HG02938 (cell line): ENCODE data around the gene ITGA1.
"Not testable (repeated sequence)": the region's sequence is repeated elsewhere in the genome, so short reads cannot be mapped to it uniquely, and the experiment has no call there.

Experiments
- ATAC-seq: cut with Tn5 transposase; IDR thresholded peaks from one replicate; pipeline ENCODE4 v1.9.1; 2021; ENCODE audit warnings: mild to moderate bottlenecking, moderate library complexity; ENCODE audit not compliant: unreplicated experiment

Gene ITGA1

DNA sequence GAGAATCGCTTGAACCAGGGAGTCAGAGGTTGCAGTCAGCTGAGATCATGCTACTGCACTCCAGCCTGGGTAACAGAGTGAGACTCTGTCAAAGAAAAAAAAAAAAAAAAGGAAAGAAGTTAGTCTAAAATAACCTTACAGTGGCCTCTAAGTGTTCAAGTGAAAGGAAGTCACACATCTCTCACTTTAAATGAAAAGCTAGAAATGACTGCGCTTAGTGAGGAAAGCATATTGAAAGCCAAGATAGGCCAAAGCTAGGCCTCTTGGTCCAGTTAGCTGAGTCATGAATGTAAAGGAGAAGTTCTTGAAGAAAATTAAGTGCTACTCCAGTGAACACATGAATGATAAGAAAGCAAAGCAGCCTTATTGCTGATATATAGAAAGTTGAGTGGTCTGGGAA, 38.1 kb downstream of the ITGA1 start:
- ATAC-seq = peak; percentile 98

DNA sequence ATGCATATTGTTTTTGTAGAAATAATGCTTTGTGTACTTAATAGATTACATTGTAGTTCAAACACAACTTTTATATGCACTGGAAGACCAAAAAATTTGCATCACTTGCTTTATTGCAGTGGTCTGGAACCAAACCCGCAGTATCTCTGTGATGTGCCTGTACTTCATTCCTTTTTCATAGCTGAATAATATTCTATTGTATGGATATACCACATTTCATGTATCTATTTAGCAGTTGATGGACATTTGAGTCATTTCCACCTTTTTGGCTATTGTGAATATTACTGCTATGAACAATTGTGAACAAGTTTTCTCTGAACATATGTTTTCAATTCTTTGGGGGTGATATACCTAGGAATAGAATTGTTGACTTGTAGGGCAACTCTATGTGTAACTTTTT, 40.1 kb downstream of the ITGA1 start:
- no peak for ATAC-seq

DNA sequence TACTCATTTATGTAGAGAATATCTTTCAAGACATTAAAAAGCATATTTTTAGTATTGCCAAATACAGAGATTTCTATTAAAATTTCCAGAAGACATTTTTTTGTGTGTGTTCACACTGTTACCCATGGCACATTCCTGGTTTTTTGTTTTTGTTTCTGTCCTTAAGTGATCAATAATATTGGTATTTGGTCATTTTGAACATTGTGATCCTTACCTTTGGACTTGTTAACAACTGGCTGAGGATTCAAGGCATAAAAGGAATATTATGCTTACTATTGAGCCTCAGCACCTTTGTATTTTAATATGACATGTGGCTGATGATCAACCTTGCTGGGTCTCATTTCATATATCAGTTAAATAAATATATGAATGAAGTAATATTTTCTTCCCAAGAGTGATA, 41.9 kb downstream of the ITGA1 start:
- ATAC-seq = no peak

DNA sequence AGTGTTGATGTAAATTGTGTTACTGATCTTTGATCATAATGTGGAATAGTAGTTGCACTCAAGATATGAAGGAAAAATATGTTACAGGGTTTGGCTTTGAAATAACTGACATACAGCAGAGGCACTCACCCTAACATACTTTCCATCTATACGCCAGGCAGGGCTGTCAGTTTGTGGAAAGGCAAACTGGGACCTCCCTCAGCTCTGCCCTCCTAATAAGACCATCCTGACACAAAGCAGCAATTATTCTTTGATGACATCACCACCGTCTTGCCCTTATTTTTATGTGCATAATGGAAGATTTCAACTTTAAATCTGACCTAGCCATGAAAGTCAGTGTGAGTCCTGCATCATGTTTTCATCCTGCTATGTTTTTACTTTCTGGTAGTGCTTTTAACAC, 42.9 kb downstream of the ITGA1 start:
- ATAC-seq = no peak

DNA sequence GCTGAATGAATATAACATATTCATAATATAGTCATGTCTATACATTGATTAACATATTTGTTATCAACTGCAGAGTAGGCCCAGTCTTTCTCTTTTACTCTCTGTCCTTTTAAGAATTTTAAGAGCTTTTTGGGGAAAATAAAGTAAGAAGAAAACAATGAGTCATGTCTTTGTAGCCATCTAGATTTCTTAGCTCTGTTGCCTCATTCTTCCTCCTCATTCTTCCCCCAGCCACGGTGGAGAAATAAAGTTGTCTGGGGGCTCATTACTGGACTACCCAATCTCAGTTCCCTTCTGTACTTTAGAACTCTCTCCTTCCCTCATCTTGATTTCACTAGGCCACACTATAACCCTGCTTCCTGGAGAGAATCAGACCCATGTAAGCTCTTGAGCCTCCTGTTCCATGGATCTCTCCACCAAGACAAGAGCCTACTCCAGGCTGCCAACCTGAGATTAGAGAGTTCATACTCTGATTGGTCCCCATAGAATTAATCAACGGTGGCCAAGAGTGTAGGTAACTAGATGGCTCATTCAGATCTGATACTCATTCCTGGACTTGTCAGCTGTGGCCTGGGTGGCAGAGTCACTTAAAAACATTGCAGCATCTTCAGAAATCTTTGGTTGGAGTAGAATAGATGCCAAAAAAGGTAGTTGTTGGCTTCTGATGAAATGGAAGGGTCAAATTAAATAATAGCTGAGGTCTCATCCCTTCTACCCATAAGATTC, 44.2 kb downstream of the ITGA1 start:
- no peak for ATAC-seq

DNA sequence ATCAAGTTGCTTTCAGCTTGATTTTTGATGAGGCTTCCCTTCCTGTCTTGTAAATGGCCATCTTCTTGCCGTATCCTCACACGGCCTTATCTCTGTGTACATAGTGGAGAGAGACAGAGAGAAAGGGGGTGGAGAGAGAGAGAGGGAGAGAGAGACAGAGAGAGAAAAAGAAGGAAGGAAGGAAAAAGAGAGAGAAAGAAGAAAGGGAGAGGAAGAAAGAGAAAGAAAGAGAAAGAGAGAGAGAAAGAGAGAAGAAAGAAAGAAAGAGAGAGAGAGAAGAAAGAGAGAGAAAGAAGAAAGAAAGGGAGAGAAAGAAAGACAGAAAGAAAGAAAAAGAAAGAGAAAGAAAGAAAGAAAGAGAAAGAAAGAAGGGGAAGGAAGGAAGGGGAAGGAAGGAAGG, 46.6 kb downstream of the ITGA1 start:
- no peak for ATAC-seq

DNA sequence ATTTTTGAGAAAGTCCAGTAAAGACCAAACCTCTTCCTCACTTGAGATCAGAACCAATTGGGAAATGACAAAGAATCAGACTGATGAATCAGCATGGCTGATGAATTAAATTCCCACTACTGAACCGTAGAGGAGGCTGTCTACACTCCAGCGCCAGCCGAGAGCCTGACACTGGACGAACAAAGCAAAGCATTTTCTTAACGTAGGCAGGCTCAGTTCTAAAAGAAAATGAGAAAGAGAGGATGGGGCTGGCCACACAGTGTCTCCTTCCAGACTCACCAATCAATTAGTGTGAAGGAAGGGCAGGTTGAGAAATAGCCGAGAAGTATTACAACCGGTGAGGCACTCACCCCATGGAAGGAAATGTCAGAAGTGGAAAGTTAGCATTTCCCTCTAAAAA, 49.4 kb downstream of the ITGA1 start:
- ATAC-seq = no peak

DNA sequence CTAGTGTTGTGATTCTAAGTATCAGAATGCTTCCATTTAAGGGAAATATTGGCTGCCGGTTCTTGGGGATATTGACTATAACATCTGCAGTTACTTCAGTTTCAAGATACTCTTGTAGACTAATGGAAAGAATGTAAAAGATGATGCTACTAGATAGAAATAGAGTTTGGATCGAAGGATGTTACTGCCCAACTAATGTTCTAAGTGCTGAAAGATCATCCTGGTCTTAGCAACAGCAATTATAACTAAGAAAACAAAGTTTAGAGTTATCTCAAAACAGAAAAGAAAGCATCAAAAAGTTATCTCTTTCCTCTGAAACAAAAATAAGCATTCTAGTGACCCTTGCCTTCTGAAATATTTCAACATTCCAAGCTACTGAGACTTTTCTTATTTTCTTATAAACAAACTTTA, 49.9 kb downstream of the ITGA1 start:
- ATAC-seq = no peak

DNA sequence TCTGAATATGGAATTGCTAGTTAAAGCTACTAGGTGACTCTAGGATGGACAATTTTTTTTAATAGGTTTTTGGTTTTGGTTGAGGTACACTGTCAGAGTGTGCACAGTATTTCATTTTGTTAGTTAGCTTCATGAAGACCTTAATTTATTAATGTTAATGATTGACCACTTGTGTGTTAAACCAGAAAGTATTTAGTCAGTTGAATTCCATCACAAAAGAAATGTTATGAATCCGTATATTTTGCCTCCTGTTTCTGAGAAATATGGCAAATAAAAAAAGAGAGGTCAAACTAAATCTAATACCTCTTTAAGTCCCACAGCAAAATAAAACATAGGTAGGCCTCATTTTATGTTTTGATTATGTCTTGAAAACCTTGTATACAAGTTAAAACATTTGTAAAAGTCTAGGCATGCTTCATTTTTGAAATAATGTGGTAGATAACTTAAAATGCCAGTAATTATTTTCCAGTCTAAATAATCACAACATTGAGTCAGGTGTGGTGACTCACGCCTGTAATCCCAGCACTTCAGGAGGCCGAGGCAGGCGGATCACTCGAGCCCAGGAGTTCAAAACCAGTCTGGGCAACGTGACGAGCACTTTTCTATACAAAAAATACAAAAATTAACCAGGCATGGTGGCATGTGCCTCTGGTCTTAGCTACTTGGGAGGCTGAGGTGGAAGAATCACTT, 50.8 kb downstream of the ITGA1 start:
- ATAC-seq = no peak

DNA sequence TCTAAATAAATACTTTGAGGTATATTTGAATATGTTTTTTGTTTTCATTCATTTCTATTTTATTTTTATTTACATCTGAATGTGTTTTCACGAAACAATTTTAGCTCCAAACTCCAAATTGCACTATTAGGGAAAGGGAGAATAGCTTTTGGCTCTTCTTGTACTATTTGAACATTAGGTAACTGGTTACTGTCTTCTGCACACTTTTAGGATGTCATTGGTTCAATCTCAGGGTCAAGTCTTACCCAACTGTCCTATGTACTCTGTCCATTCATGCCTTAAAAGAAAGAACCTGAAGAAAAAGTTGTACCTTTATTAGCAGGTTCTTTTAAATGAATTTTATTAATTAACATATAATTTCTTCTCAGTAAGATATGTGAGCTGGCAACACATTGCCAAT, 51.6 kb downstream of the ITGA1 start:
- ATAC-seq = no peak

DNA sequence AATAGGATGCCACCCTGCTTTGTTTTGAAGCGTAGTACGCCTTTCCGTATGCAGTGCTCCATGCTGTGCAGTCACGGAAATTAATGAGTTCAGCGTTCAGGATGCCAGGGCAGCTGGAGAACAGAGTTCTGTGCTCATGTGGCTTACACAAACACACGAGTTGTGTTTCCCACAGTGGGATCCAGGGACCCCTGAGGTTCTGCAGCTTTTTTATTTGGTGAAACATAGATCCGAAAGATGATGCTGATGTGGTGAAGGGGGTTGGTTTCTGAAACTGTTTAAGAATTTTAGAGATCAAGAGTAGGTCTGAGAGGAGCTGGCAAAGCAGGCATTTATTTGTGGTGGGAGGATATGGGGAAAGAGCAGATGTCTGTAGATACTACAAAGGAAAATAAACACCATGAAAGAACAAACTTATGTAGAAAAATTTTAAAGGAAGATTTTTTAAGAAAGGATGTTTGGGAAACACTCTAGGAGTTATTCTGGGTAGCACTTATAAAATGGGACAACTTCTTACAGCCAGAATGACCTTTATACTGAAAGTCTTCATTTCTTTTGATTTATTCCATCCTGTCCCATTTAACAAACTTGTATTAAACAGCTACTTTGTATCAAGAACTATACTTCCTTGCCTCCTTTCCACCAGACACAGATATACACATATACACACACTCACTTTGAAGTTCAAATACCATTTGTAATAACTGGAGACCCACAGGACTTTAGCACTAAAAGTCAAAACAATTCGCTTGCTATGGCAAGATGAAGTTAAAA, 52.7 kb downstream of the ITGA1 start:
- no peak for ATAC-seq

DNA sequence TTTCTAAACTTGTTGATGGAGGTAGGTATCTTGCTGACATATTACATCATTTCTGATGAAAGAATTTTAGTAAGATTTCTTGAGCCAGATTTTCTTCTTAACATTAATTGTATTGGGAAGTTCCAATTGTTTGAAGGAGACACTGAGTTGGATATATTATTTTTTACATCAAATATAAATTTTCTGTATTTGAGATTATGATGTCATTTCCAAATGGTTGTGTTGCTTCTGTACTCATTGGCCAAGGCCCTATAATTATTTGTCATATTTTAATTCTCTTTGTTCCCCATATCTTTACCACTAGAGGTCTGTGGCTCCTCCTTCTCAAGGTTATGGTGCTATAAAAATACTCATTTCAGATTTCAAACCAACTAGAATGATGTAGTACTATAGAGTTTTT, 53.4 kb downstream of the ITGA1 start:
- ATAC-seq = no peak

DNA sequence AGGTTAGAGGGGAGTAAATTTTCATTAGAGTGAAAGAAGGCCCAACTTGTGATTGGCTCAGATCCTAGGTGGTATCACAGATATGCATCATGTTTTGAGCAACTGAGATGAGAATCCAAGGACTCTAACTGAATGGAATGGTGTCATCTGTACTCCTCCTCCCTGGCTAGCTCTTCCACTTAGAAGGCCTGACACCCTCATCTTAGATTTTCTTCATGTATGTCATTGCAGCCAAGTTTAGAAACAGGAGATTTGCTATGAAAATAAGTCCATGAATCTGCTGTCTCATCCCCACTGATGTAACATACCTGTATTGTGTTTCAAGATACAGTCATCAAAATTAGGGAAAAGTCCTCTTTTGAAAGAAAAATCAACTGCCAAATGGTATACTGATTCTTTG, 54.4 kb downstream of the ITGA1 start:
- no peak for ATAC-seq

DNA sequence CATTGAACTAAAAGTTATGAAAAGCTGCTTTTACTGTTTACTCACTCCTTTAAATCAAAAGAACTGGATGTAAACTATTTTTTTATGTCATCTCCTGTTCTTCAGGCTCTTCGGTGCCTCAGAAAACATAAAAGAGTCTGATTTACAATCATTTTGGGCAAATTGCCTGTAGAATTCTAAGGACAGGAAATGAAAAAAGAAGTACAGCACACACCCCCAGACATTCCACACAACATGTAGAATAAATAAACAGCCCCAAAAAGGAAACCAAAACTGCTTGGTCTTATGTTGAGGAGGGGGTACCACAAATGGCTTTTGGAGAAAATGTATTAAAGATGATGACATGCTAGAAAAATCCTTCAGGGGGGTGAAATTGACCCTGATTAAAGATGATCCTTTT, 57.2 kb downstream of the ITGA1 start:
- no peak for ATAC-seq

DNA sequence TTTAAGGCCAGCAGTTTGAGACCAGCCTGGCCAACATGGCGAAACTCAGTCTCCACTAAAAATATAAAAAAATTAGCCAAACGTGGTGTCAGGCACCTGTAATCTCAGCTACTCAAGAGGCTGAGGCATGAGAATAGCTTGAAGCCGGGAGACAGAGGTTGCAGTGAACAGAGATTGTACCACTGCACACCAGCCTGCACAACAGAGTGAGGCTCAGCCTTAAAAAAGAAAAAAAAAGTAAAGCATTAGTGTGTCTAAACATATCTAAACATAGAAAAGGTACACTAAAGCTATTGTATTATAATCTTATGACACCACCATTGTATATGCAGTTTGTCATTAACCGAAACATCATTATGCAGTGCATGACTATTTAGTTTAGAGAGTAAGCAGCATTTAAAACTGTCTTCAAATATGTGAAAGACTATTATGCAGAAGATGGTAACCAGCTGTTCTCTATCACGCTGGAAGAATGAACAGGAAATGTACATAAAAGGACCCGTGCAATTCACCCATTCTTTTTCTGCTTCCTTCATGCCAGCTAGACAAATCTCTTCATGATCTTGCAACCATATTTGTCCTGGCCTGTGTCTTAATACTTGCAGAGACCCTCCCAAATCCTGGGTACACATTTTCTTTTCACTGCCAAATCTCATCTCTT, 58.6 kb downstream of the ITGA1 start:
- no peak for ATAC-seq

DNA sequence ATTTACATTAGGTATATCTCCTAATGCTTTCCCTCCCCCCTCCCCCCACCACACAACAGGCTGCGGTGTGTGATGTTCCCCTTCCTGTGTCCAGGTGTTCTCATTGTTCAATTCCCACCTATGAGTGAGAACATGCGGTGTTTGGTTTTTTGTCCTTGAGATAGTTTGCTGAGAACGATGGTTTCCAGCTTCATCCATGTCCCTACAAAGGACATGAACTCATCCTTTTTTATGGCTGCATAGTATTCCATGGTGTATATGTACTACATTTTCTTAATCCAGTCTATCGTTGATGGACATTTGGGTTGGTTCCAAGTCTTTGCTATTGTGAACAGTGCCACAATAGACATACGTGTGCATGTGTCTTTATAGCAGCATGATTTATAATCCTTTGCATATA, 61.0 kb downstream of the ITGA1 start:
- not testable (repeated sequence) for ATAC-seq

DNA sequence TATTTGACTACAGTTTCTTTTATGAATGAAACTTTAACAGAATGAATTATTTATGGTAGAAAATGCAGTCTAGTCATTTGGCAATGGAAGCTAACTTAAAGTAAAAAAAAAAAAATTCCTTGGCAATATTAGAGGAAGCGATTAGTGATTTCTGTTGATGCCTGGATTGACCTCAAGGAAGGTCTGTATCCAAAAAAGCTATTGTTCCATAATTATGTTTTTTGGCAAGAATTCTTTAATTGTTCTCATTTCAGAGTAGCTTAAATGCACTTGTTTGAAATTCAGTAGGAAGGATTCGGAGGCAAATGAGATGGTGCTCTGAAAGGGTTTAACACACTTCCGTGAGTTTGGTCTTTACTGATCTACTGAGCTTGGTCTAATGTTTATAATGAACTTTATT, 61.8 kb downstream of the ITGA1 start:
- no peak for ATAC-seq

DNA sequence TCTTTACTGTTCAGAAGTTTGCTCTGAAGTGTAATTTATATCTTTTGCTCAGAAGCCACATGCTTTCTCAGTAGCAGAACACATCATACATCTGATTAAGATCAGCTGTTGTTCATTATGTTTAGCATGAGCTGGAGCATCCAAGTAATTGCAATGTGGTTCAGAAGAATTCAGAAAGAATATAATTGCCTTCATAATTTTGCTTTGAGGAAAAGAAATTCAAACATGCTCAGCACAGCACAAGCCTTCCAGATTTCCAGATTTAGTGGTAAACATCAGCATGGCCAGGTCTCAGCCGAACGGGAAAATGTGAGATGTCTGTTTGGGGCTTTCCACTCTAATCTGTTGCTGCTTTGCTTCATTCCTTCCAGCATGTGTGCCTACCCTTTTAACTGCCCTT, 65.9 kb downstream of the ITGA1 start:
- no peak for ATAC-seq

DNA sequence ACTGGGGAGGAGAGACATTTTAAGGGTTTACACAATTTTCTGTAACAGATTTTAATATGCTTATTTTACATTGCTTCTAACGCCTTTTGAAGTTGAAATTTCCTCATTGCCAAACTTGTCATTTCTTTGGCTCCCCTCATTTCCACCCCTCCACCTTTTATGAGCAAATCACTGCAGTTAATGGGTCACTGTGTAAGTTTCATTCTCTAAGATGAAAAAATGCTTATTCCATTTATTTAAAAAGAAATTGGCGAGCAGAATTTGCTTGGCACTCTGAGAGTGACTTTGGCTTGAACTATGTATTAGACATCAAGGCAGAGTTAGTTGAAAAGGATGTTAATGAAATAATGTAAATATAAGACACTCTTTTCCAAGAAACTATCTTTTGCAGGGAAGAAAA, 66.6 kb downstream of the ITGA1 start:
- no peak for ATAC-seq

DNA sequence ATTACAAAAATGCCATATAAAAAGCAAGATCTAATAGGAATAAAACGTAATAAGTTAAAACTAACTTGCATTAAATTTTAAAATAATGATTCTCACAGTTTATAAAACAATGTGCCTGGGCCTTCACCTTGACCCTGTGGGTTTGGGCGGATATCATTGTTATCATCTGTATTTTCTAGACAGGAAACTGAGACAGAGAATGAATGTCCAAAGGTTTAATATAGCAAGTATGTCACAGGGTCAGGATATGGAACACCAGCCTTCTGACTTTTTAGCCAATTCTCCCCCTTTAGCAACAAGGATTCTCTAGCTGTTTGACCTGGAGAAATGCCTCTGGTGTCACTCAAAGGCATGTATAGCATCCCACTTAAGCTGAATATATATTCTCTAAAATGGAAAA, 67.2 kb downstream of the ITGA1 start:
- ATAC-seq = no peak

DNA sequence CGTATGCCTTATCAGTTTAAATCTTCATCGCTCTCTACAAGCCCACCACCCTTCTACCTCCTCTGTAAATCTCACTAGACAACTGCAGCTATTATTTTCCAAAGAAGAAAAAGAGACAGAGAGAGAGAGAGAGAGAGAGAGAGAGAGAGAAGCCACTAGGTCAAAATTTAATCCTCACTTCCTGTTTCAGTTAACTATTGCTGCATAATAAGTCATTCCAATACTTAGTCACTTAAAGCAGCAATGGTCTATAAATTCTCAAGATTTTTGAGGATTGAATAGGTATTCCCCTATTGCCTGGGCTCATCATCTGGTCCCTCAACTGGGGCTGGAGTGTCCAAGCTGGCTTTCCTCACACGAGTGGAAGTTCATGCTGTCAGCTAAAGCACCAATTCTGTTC, 68.8 kb downstream of the ITGA1 start:
- ATAC-seq = peak; percentile 94

DNA sequence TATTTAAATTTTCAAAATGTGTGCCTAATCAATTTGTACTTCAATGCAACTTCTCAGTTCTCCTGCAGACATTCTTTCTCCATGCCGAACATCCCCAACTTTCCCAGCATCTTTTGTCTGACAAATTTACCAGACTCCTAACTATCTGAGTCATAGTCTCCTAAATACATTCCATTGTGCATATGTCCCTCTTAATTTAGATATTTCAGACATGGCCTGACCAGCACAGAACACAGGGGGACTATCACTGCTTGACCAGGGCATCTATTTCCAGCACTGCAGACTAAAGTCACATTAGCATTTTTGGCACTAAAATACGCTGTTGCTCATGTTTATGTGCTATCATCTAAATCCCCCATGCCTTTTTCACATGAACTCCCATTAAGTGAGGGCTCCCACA, 71.9 kb downstream of the ITGA1 start:
- no peak for ATAC-seq
